Peyer's patch (tissue), 4 donors: ENCODE results near the gene C8A.

ENCODE experiments used
- POLR2A ChIP-seq, 2 donors: fragments of 450-650 bp; IDR thresholded peaks; one replicate each; pipeline ENCODE4 v1.5.1; 2017; ENCODE audit warnings: antibody characterized with exemption in 2 of 2, mild to moderate bottlenecking in 2 of 2, moderate library complexity in 2 of 2
- TF ChIP-seq, protein P1 (sequence below), 6 experiments: fragments of 450-650 bp in 4 of 6; fragments of 200-600 bp in 2 of 6; sonication (generic) in 1 of 6; IDR thresholded peaks; one replicate each; pipeline ENCODE4 v1.5.1; 2017 to 2019; ENCODE audit warnings: antibody characterized with exemption in 6 of 6, mild to moderate bottlenecking in 3 of 6, moderate library complexity in 1 of 6

DNA sequence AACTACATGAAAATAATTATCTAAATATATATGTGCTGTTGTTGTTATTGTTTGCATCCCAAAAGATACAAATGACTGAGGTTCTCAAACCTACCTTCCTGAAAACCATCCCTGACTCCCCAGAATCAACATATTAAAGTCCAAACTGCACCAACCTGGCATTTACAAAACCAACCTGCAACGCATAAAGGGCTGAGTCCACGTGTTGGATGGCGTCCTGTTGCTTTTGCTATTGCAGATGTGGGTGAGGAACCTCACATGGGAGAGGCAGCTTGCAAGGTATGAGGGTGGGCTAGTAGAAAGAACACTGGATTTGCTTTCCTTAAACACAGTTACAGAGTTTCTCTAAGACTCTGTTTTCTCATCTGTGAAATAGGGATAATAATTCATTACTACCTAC is 112.8 kb downstream of the C8A start:
- TF ChIP-seq, protein P1, sequence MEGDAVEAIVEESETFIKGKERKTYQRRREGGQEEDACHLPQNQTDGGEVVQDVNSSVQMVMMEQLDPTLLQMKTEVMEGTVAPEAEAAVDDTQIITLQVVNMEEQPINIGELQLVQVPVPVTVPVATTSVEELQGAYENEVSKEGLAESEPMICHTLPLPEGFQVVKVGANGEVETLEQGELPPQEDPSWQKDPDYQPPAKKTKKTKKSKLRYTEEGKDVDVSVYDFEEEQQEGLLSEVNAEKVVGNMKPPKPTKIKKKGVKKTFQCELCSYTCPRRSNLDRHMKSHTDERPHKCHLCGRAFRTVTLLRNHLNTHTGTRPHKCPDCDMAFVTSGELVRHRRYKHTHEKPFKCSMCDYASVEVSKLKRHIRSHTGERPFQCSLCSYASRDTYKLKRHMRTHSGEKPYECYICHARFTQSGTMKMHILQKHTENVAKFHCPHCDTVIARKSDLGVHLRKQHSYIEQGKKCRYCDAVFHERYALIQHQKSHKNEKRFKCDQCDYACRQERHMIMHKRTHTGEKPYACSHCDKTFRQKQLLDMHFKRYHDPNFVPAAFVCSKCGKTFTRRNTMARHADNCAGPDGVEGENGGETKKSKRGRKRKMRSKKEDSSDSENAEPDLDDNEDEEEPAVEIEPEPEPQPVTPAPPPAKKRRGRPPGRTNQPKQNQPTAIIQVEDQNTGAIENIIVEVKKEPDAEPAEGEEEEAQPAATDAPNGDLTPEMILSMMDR (IDR thresholded peaks at IDR 0.05): no peak
- TF ChIP-seq POLR2A (IDR thresholded peaks at IDR 0.05): no peak
